HG03039 (cell line): ENCODE data around the gene CLCN1.

Source experiments
- ATAC-seq: cut with Tn5 transposase; IDR thresholded peaks from one replicate; pipeline ENCODE4 v1.9.1; 2021; ENCODE audit warnings: mild to moderate bottlenecking, moderate library complexity; ENCODE audit not compliant: unreplicated experiment

Gene CLCN1

DNA sequence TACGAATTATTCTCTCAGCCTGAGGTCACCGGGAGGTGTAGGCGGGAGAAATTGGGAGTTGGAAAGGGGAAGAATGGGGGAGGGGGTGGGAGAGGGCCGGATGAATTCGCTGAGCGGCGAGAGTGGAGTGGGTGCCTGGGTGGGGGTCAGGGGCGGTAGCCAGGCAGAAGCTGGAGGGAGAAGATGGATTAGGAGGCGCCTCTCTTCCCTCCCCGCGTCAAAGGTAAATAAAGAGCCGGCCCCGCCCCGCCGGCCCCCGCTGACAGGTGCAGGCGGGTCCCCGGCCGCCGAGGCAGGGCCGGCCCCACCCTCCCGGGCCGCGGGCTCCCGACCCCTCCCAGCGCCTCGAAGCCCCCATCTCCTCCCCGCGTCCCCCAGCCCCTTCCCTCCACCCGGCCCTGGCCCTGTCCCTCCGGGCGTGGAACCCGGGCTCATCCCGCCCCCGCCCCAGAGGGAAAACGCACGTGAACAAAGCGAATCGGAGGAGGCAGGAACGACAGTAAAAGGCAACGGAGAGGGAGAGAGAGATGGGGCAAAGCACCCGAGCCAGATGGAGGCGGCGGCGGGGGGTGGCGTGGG, 45.7 kb downstream of the CLCN1 start:
- ATAC-seq: no peak

DNA sequence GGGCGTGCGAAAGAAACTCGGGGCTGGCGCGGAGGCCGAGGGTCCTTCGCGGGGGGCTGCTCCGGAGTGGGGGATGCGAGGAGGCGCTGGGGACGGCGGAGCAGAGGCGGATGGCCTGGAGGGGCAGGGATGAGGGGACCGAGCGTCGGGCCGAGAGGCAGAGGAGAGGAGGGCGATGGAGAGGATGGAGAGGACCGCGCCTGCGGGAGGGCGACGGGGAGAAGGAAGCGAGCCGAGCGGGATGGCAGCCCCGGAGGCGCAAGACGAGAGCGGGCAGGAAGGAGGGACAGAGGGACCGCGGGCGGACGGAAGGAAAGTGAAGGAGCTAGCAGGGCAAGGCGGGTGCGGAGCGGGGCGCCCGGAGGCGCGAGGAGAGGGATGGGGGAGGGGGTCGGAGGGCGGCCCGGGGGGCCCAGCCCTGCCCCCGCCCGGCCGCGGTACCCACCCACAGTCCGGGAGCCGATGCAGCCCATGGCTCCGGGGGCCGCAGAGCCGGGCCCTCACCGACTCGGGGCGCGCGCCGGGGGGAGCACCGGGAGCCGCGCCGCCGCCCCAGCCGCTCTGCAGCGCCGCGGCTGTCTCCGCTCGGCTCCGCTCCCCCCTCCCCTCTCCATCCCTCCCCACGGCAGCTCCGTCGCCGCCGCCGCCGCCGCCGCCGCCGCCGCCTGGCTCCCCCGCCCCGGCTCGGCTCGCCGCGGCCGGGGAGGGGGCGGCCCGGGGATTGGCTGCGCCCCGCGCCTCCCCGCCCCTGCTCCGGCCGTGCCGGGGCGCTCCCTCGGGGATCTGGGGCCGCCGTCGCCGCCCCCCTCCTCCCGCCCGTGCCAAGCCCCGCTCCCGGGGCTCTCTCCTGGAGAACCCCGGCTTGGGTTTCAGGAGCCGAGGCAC, 46.5 kb downstream of the CLCN1 start, which contains the start of gene FAM131B:
FAM131B (minus strand) TSS at position 583 of the 885 bp plus-strand sequence; CDS start at position 473, 110 bp downstream.
- no peak for ATAC-seq

DNA sequence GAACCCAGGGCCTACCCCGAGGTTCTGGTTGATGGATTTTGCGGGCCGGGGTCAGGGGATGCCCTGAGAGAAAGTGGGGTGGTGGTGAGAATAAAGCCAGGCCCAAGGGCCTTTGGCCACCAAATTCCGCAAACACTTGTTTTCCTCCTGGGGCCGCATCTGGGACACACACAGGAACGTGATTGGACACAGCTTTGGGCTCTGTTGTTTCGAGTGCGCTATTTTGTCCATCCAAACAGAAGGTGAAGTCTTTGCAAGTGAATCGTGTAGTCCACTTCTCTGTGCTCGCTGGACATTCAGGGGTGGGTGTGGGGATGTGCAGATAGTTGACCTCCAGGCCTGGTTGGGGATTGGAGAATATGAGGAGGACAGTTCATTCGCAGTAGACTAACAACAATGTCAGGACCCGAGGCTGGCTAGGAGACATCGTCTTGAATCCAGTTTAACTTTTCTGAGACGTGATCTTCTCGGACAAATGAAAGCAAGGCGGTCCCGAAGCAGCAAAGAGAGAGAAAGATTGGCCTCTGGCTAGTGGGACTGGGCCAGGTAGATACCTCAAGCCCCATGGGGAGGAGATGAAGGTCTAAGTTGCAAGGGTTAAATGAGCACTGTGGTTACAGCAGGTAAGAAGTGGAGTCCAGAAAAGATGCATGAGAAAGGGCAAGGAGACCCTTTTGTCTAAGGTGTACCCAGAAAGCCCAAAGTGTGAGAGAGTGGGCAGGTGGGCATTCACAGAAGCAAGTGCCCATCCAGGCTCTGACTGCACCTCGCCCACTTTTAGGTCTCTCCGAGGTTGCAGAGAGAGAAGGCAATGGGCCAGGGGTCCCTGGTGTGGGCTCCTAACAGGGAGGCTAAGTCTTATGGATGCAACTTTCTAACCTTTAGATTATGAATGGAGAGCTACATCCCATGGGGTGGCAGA, 47.4 kb downstream of the CLCN1 start:
- no peak for ATAC-seq

DNA sequence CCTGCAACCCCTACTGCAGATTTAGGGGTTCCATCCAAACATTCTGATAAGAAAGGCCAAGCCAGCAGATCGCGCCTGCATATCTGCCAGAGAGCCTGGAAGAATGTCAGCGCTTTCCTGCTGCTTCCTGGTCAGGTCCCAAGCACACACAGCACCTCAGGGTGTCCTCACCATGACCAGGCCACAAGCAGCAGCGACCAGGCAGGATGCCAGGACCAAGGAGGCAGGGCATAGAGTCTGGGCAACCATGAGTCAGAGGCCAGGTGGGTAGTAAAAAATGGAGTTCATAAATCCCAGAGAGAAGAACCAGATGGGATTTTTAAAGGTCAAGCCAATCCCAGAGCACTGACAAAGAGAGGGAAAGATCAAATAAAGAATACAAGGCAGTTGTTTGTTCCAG, 52.1 kb downstream of the CLCN1 start:
- no peak for ATAC-seq

- no peak for ATAC-seq
These were observed 52.5 kb downstream of the CLCN1 start for GRCh38 chr7:143368387-143368786.

- ATAC-seq: no peak
These were observed 54.1 kb downstream of the CLCN1 start for GRCh38 chr7:143369678-143370651.

- ATAC-seq: no peak
These were observed 56.2 kb downstream of the CLCN1 start for GRCh38 chr7:143372070-143372469.

DNA sequence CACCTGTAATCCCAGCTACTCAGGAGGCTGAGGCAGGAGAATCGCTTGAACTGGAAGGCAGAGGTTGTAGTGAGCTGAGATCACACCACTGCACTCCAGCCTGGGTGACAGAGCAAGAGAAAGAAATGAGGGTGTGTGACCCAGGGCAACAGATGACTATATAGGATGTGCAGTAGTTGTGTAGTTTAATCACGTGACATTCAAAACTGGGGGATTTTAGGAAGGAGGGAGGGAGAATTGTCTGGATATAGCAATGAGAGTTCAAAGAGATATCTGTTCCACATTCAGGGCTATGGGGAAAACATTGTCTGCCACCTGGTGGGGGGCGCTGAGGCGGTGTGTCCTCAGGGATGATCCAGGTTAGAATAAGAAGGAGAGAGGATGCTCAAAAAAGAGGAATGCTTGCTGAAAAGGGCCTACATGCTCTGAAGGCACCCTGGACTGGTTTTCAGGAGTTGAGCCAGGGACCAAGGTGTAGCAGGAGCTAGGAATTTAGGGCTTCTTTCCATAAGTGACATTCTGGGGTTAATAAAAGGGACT, 57.4 kb downstream of the CLCN1 start:
- ATAC-seq: no peak

DNA sequence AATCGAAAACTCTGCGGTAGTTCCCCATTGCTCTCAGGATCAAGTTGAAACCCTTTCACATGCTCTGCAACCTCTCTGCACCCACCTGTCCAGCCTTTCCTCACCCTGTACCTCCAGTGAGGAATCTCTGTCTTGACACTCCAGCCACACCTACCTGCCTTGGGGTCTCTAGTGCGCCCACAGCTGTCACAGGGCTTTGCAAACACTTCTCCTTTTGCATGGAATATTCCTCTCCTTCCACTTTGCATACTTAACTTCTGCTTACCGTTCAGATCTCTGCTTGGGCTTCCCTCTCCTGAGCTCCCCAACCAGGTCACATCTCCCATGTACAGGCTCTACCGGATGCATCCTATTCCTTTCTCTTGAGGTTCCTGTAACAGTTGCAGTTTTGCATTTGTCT, 58.6 kb downstream of the CLCN1 start:
- ATAC-seq: no peak

- ATAC-seq: no peak
These were observed 59.6 kb downstream of the CLCN1 start for GRCh38 chr7:143375298-143376034.

GRCh38 chr7:143376396-143376795, 60.5 kb downstream of the CLCN1 start:
- no peak for ATAC-seq

DNA sequence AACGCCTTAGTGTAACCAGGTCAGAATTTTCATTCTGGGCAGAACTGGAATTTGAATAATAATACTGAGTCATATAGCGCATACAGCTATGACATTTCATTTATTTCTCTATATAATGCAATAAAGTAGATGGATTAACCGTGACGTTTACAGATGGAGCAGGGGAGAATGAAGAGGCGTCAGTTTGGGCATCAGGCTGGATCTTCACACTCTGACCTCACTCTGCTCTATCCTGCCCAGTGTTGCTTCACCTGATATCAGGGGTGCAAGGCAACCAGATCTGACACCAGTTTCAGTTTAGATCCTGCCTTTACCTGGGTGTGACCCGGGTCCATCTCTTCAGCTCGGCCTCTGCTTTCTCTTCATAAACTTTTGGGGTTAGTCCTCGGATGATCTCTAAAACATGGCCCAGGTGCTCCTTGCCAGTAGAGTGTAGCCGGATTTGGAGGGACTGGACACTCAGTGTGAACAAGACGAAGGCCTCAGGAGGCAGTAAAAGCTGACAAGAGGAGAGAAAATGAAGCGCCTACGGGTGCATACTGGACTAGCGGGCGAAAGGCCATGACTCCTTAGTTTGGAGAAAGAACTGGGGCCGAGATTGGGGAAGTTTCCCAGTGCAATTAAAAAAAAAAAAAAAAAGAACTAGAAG, 63.8 kb downstream of the CLCN1 start:
- ATAC-seq: no peak

- ATAC-seq: peak; percentile 40
These were observed 64.3 kb downstream of the CLCN1 start for GRCh38 chr7:143380260-143380645.

DNA sequence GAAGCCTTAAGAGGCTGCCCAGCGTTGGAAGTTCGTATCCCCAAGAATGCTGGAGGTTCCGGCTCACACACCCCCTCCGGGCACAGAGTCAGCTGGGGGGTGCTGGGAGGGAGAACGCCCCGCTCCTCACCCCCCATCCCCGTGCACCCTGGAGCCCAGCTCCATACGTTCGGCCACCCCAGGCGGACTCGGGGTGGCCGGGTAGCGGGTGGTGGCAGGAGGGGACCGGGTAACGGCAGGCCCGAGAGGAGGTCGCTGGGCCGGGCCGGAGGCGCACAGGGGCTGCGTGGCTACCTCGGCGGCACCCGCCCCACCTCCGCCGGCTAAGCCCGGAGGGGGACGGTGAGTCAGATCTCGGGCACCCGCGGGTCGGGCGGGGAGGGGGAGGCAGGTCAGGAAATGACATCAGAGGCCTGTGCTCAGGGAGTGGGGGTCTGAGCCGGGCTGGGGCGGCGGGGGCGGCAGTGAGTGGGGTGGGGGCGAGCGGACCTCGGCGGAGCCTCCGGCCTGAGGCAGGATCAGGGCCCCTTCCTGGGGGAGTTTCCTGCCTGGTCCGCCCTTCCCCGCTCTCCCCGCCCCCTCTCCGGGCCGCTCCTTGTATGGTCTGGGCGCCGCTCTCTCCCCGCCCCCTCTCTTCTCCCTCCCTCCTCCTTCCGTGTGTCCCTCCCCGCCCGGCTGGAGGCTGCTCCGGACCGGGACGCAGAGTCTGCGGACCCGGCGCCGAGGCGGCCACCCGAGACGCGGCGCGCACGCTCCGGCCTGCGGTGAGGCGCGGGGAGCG, 64.9 kb downstream of the CLCN1 start, which contains the start of gene ZYX:
ZYX (plus strand) TSS at position 700 of the 781 bp plus-strand sequence. CDS start 227 bp downstream, outside the sequence.
- peak; percentile 83 for ATAC-seq

DNA sequence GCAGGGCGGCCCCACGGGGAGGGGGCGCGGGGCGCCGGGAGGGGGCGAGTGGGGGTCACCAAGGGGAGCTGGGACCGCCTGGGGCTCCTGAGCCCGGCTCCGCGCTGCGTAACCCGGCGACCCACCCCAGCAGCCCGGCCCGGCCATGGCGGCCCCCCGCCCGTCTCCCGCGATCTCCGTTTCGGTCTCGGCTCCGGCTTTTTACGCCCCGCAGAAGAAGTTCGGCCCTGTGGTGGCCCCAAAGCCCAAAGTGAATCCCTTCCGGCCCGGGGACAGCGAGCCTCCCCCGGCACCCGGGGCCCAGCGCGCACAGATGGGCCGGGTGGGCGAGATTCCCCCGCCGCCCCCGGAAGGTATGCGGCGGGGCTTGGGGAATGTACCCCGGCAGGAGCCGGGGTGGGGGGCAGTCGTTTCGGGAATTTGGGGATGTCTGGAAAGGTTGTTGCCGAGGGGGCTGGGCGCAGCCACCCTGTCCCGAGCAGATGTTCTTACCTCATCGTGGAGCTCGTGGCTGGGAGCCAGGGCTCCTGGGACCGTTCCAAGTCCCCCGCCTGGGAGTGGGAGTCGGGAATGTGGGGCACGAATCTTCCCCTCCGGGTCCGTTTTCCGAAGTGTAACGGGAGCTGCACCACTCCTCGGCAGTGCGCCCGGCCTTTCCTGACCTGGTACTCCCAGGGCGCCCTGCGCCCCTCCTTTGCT, 65.7 kb downstream of the CLCN1 start:
- peak; percentile 9 for ATAC-seq

DNA sequence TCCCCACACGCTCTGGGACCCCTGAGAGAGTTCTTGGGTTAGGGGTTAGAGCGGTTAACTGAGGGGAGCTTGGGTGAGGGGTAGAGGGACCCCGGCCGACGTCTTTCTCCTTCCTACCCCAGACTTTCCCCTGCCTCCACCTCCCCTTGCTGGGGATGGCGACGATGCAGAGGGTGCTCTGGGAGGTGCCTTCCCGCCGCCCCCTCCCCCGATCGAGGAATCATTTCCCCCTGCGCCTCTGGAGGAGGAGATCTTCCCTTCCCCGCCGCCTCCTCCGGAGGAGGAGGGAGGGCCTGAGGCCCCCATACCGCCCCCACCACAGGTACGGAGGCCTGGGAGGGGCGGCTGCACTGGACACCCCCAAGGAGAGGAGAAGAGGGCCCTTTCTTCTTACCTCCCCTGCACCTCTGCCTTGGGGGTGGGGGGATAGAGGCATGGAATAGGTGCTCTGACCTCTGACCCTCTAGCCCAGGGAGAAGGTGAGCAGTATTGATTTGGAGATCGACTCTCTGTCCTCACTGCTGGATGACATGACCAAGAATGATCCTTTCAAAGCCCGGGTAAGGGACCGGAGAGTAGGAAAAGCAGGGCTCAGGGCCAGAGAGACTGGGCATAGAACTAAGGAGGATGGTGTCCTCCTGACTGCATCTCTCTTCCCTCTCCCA, 66.3 kb downstream of the CLCN1 start:
- no peak for ATAC-seq
